HL-60 (cell line): Measurements from ENCODE around the gene PRR33.

Source experiments
- DNase-seq, 2 experiments: peaks; one replicate each; pipeline ENCODE4 v3.0.0-alpha.2; 2010 to 2020; ENCODE audit warnings: low read depth in 1 of 2, low spot score in 1 of 2
- H3K27ac ChIP-seq: fragments of 250-450 bp; sonication (Bioruptor Pico); replicated peaks from 2 replicates; pipeline ENCODE4 v1.5.1; 2020; ENCODE audit warnings: mild to moderate bottlenecking, moderate library complexity
- H3K27me3 ChIP-seq: fragments of 250-450 bp; sonication (Bioruptor Pico); 2 replicates; pipeline ENCODE4 v1.5.1; 2021; ENCODE audit warnings: mild to moderate bottlenecking, moderate library complexity; ENCODE audit not compliant: insufficient read depth, poor library complexity, severe bottlenecking
- H3K4me3 ChIP-seq: replicated peaks from 2 replicates; pipeline ENCODE4 v1.5.1; 2011; ENCODE audit warnings: mild to moderate bottlenecking, control low read depth, low read length; ENCODE audit not compliant: insufficient read depth
- GABPA ChIP-seq: IDR thresholded peaks from 2 replicates; pipeline ENCODE4 v1.6.1; 2012; ENCODE audit warnings: low read depth
- POLR2AphosphoS5 ChIP-seq: IDR thresholded peaks from 2 replicates; pipeline ENCODE4 v1.6.1; 2012; ENCODE audit warnings: low read depth
- SPI1 ChIP-seq: IDR thresholded peaks from 2 replicates; pipeline ENCODE4 v1.6.1; 2012; ENCODE audit warnings: low read depth, mild to moderate bottlenecking, borderline replicate concordance
- TF ChIP-seq, protein P1 (sequence below): IDR thresholded peaks from 2 replicates; pipeline ENCODE4 v1.6.1; 2012; ENCODE audit warnings: low read depth; ENCODE audit not compliant: insufficient replicate concordance
- TF ChIP-seq, protein P2 (sequence below): IDR thresholded peaks from one replicate; pipeline ENCODE4 v1.5.1; 2011; ENCODE audit warnings: low read length, control low read depth, inconsistent platforms; ENCODE audit not compliant: insufficient read depth

PRR33 gene

GRCh38 chr11:1848640-1849430 is 42.9 kb downstream of the PRR33 start:
- Histone ChIP-seq H3K27ac (peak overlapping the region; percentile 98), H3K27me3 (no peaks in the 10 kb centered on the region), H3K4me3 (no peak overlapping the region)
- TF ChIP-seq SPI1 (no peak), POLR2AphosphoS5 (no peak), GABPA (no peak)
- TF ChIP-seq, protein P1, sequence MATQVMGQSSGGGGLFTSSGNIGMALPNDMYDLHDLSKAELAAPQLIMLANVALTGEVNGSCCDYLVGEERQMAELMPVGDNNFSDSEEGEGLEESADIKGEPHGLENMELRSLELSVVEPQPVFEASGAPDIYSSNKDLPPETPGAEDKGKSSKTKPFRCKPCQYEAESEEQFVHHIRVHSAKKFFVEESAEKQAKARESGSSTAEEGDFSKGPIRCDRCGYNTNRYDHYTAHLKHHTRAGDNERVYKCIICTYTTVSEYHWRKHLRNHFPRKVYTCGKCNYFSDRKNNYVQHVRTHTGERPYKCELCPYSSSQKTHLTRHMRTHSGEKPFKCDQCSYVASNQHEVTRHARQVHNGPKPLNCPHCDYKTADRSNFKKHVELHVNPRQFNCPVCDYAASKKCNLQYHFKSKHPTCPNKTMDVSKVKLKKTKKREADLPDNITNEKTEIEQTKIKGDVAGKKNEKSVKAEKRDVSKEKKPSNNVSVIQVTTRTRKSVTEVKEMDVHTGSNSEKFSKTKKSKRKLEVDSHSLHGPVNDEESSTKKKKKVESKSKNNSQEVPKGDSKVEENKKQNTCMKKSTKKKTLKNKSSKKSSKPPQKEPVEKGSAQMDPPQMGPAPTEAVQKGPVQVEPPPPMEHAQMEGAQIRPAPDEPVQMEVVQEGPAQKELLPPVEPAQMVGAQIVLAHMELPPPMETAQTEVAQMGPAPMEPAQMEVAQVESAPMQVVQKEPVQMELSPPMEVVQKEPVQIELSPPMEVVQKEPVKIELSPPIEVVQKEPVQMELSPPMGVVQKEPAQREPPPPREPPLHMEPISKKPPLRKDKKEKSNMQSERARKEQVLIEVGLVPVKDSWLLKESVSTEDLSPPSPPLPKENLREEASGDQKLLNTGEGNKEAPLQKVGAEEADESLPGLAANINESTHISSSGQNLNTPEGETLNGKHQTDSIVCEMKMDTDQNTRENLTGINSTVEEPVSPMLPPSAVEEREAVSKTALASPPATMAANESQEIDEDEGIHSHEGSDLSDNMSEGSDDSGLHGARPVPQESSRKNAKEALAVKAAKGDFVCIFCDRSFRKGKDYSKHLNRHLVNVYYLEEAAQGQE = no peak
- TF ChIP-seq, protein P2, sequence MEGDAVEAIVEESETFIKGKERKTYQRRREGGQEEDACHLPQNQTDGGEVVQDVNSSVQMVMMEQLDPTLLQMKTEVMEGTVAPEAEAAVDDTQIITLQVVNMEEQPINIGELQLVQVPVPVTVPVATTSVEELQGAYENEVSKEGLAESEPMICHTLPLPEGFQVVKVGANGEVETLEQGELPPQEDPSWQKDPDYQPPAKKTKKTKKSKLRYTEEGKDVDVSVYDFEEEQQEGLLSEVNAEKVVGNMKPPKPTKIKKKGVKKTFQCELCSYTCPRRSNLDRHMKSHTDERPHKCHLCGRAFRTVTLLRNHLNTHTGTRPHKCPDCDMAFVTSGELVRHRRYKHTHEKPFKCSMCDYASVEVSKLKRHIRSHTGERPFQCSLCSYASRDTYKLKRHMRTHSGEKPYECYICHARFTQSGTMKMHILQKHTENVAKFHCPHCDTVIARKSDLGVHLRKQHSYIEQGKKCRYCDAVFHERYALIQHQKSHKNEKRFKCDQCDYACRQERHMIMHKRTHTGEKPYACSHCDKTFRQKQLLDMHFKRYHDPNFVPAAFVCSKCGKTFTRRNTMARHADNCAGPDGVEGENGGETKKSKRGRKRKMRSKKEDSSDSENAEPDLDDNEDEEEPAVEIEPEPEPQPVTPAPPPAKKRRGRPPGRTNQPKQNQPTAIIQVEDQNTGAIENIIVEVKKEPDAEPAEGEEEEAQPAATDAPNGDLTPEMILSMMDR = no peak
- no peak for DNase-seq

DNA sequence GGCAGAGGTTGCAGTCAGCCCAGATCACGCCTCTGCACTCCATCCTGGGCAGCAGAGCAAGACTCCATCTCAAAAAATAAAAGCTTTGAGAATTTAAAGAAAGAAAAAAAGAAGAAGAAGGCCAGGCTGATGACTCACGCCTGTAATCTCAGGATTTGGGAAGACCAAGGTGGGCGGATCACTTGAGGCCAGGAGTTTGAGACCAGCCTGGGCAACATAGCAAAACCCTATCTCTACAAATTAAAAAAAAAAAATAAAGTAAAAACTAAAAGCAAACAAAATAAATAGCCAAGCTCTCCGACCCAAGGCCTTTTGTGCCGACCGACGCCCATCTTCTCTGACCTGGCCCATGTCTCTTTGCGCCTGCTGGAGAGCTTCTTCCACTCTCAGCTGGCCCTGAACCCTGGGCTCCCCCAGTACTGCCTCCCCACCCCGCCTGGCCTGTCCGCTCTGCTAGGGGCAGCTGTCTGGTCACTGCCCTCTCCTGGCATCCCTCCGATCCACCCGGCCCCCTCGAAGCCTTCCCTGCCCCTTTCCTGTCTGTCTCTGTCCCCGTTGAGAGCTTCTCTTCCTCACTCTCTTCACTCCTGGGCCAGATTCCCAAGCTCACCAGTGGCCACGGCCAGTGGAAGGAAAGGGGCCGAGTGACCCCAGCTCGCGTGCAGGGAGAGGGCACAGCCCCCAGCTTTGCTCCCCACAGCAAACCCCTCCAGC is 43.6 kb downstream of the PRR33 start:
- H3K27me3 ChIP-seq = no peaks in the 10 kb centered on the region
- no peak for DNase-seq

More for the DNA sequence above, 43.6 kb downstream of the PRR33 start:
- Histone ChIP-seq H3K4me3 (no peak overlapping the region), H3K27ac (no peak overlapping the region)
- TF ChIP-seq GABPA (no peak), SPI1 (no peak), POLR2AphosphoS5 (no peak)
- TF ChIP-seq, protein P1 = no peak
- TF ChIP-seq, protein P2 = no peak
